ENCODE results near the gene PARD3B. TPM values are rescaled to one million over a fixed set of nuclear protein-coding genes. Genes with fewer than 3 reads are reported as not detected.

The PARD3B gene
- total and polyA plus RNA-seq, 2 of the 8 experiments (the other 6 are each of a cell fraction or from before 2014, with no cell fraction given): 1.2 to 5.7 TPM

DNA sequence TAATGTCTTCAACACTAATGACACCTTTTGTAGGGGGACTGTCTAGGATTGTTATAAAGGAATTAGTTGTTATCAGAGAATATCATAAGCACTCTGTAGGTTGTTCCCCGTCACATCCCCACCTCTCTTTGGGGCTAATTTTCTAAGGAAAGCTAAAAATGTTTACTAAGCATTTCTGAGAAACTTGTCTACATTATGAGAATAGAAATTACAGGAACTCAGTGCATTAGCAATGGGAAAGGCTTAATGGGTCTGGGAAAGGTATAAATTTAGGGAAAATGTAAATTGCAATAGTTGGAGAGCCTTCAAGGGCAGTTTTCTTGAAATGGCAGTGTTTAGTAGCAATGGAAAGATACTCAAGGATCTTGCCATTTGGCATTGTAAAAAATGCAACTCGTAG lies 879.8 kb downstream of the PARD3B start (continued):
- TF ChIP-seq BRCA1 (IDR thresholded peaks at IDR 0.05; ENCODE audit: low read depth, low read length): no peak

Data from H1 (cell line).